OCI-M2 (cell line): Measurements from ENCODE around the gene KDR.

Experiments
- DNase-seq: peaks from one replicate; lab custom pipeline; 2025; ENCODE audit not compliant: unreplicated experiment; lab: John Stamatoyannopoulos, UW

The KDR gene

DNA sequence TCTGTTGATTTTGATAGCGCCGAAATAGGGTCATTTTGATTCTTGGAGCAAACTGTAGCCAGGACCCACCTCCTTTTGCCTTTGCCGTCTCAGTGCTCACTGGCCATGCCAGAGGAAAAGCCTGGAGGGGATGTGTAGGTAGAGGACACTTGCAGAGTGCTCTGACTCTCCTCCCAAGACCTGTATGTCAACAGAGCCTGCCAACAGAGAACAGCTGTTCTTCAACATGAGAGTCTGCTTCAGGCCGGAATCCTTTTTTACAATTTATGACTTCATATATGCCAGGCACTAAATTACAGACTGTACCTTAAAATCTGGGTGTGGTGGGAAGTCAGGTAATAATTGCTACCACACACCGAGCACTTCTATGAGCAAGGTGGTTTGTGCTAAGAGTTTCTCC is 94.2 kb downstream of the KDR start:
- DNase-seq, result no peak

DNA sequence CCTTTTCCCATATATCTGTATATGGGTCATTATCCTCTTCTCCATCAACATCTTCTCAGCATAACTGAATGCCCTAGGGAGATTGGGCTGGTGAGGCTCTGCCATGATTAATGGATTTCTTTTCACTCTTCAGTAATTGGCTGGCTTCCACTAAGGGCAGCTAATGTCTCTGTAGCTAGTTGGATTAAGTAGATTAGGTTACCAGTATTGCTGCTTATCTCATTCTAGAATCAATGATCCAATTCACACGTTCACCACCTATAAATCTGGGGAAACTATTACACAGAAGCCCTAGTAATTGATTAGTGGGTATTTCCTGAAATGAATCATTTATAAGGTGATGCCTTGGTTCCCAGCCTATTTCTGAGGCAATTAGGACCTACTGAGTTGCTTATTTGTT is 94.8 kb downstream of the KDR start:
- no peak for DNase-seq

DNA sequence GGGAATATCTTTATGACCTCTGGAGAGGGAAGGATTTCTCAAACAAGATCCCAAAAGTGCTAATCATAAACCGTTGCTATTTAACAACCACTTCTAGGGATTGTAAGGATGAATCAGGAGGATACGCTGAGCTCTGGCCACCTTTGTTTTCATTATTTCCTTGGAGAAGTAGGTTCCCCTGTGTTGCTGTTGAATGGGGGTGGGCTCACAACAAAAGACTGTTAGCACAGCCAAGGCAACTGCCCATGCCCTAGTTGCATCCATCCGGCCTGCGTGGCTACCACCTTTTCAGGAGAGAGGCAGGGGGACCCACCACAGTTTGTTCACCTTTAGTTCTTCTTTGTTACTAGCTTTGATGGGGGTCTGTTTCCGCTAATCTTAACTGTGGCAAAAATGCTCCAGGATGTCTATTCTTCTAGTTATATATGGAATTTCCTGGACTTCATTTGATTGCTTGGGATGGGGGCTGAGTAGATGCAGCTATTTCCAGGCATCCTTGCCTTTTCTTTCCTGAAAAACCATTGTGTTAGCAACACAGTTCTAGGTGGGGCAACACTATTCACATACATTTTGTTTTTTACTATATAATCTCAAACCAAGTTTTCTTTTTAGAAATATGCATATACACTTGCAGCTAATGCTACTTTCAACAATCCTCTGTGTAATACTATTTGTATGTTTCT is 95.4 kb downstream of the KDR start:
- DNase-seq, result no peak

DNA sequence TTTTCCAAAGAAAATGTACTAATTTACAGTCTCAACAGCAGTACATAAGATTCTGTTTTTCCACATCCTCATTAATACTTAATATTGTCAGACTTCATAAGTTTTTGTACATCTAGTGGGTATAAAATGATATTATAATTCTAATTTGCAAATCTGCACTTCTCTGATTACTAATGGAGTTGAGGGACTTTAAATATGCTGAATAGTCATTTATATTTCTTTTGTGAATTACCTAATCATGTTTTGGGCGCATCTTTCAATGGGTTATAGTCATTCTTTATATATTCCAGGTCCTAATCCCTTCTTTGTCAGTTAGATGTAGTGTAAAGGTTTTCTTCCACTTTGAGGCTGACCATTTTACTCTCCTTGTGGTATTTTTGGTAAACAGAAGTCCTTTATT is 96.1 kb downstream of the KDR start:
- DNase-seq, result no peak
